ENCODE measurements around the gene SOX15. TPM values are rescaled to one million over a fixed set of nuclear protein-coding genes. Genes with fewer than 3 reads are reported as not detected.

SOX15 gene
- total and polyA plus RNA-seq, 2 of the 13 experiments (the other 11 are each of a cell fraction or from before 2014, with no cell fraction given) = 0.07 to 0.18 TPM

DNA sequence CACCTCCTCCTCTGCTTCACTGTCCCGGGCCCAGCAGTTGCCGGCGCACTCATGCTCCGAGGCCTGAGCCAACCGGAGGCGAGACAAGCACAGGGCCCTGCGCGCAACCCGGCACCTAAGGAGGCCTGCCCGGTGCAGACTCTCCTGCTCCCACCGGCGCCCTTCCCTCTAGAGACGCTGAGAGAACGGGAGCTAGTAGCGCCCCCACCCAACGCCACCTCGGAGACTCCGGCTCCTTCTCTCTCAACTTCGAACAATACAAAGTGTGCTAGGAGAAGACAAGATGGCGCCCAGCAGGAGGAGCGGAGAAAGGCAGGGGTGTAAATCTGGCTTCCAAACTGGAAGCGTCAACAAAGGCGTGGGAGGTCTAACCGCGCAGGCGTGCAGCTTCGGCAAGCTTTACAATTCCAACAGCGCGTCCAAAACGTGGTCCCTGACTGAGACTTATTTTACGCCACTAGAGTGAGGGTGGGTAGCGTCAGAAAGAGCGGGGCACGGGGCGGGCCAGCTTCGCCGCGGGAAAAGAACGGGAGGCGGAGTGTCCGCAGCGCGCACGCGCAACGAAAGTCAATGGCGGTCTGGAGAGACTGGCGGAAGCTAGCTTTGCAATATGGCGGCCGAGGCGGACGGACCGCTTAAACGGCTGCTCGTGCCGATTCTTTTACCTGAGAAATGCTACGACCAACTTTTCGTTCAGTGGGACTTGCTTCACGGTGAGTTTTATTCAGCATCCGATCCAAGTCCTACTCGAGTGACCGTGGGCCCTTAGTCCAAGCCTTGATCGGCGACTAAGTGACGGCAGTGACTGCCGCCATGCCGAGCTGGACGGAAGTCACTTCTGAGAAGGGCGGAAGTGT is 6.4 kb downstream of the SOX15 start, which contains the start of gene MPDU1 (continued):
- TF ChIP-seq, protein P1, sequence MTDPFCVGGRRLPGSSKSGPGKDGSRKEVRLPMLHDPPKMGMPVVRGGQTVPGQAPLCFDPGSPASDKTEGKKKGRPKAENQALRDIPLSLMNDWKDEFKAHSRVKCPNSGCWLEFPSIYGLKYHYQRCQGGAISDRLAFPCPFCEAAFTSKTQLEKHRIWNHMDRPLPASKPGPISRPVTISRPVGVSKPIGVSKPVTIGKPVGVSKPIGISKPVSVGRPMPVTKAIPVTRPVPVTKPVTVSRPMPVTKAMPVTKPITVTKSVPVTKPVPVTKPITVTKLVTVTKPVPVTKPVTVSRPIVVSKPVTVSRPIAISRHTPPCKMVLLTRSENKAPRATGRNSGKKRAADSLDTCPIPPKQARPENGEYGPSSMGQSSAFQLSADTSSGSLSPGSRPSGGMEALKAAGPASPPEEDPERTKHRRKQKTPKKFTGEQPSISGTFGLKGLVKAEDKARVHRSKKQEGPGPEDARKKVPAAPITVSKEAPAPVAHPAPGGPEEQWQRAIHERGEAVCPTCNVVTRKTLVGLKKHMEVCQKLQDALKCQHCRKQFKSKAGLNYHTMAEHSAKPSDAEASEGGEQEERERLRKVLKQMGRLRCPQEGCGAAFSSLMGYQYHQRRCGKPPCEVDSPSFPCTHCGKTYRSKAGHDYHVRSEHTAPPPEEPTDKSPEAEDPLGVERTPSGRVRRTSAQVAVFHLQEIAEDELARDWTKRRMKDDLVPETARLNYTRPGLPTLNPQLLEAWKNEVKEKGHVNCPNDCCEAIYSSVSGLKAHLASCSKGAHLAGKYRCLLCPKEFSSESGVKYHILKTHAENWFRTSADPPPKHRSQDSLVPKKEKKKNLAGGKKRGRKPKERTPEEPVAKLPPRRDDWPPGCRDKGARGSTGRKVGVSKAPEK (CRISPR knock-in tag; IDR thresholded peaks at IDR 0.05; ENCODE audit: borderline replicate concordance) = no peak
- no peak for TF ChIP-seq FOXA1 (IDR thresholded peaks at IDR 0.05)
- peak; percentile 39; the same call in 1 of the 2 replicates for TF ChIP-seq FOXA1 (CRISPR knock-in tag; IDR thresholded peaks at IDR 0.05)
- TF ChIP-seq RAD51 (IDR thresholded peaks at IDR 0.05; ENCODE audit: borderline replicate concordance) = no peak
- TF ChIP-seq, protein P2, sequence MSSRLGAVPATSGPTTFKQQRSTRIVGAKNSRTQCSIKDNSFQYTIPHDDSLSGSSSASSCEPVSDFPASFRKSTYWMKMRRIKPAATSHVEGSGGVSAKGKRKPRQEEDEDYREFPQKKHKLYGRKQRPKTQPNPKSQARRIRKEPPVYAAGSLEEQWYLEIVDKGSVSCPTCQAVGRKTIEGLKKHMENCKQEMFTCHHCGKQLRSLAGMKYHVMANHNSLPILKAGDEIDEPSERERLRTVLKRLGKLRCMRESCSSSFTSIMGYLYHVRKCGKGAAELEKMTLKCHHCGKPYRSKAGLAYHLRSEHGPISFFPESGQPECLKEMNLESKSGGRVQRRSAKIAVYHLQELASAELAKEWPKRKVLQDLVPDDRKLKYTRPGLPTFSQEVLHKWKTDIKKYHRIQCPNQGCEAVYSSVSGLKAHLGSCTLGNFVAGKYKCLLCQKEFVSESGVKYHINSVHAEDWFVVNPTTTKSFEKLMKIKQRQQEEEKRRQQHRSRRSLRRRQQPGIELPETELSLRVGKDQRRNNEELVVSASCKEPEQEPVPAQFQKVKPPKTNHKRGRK (CRISPR knock-in tag; IDR thresholded peaks at IDR 0.05) = no peak
- TF ChIP-seq, protein P3, sequence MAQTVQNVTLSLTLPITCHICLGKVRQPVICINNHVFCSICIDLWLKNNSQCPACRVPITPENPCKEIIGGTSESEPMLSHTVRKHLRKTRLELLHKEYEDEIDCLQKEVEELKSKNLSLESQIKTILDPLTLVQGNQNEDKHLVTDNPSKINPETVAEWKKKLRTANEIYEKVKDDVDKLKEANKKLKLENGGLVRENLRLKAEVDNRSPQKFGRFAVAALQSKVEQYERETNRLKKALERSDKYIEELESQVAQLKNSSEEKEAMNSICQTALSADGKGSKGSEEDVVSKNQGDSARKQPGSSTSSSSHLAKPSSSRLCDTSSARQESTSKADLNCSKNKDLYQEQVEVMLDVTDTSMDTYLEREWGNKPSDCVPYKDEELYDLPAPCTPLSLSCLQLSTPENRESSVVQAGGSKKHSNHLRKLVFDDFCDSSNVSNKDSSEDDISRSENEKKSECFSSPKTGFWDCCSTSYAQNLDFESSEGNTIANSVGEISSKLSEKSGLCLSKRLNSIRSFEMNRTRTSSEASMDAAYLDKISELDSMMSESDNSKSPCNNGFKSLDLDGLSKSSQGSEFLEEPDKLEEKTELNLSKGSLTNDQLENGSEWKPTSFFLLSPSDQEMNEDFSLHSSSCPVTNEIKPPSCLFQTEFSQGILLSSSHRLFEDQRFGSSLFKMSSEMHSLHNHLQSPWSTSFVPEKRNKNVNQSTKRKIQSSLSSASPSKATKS (CRISPR knock-in tag; IDR thresholded peaks at IDR 0.05) = 0 out of 2 replicates have a peak, but pooled peaks have one; percentile 73
- peak; percentile 53; the same call in 1 of the 2 replicates for TF ChIP-seq KAT7 (CRISPR knock-in tag; IDR thresholded peaks at IDR 0.05; ENCODE audit: borderline replicate concordance)
- TF ChIP-seq ZNF790 (CRISPR knock-in tag; IDR thresholded peaks at IDR 0.05; ENCODE audit: borderline replicate concordance) = no peak
- TF ChIP-seq, protein P4, sequence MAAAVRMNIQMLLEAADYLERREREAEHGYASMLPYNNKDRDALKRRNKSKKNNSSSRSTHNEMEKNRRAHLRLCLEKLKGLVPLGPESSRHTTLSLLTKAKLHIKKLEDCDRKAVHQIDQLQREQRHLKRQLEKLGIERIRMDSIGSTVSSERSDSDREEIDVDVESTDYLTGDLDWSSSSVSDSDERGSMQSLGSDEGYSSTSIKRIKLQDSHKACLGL (CRISPR knock-in tag; IDR thresholded peaks at IDR 0.05) = no peak
- peak; percentile 67; the same call in 1 of the 2 replicates for TF ChIP-seq NAIF1 (CRISPR knock-in tag; IDR thresholded peaks at IDR 0.05; ENCODE audit: borderline replicate concordance)
- TF ChIP-seq, protein P5, sequence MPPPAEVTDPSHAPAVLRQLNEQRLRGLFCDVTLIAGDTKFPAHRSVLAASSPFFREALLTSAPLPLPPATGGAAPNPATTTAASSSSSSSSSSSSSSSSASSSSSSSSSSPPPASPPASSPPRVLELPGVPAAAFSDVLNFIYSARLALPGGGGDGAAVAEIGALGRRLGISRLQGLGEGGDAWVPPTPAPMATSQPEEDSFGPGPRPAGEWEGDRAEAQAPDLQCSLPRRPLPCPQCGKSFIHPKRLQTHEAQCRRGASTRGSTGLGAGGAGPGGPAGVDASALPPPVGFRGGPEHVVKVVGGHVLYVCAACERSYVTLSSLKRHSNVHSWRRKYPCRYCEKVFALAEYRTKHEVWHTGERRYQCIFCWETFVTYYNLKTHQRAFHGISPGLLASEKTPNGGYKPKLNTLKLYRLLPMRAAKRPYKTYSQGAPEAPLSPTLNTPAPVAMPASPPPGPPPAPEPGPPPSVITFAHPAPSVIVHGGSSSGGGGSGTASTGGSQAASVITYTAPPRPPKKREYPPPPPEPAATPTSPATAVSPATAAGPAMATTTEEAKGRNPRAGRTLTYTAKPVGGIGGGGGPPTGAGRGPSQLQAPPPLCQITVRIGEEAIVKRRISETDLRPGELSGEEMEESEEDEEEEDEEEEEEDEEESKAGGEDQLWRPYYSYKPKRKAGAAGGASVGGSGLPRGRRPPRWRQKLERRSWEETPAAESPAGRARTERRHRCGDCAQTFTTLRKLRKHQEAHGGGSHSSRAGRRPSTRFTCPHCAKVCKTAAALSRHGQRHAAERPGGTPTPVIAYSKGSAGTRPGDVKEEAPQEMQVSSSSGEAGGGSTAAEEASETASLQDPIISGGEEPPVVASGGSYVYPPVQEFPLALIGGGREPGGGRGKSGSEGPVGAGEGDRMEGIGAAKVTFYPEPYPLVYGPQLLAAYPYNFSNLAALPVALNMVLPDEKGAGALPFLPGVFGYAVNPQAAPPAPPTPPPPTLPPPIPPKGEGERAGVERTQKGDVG (CRISPR knock-in tag; IDR thresholded peaks at IDR 0.05; ENCODE audit: borderline replicate concordance) = peak; percentile 54; the same call in 1 of the 2 replicates
- no peak for TF ChIP-seq ZNF761 (CRISPR knock-in tag; conservative IDR thresholded peaks at IDR 0.05)
- peak; percentile 66; the same call in 1 of the 2 replicates for TF ChIP-seq EED (CRISPR knock-in tag; IDR thresholded peaks at IDR 0.05)
- TF ChIP-seq PCBP2 (optimal IDR thresholded peaks at IDR 0.05; ENCODE audit: low read depth, low read length, poor library complexity, severe bottlenecking) = no peak
- TF ChIP-seq ISX (CRISPR knock-in tag; conservative IDR thresholded peaks at IDR 0.05) = peak; percentile 77; the same call in 1 of the 2 replicates
- no peak for TF ChIP-seq KDM1A (CRISPR knock-in tag; IDR thresholded peaks at IDR 0.05)
- peak; percentile 95 for TF ChIP-seq KAT8 (CRISPR knock-in tag; IDR thresholded peaks at IDR 0.05)
- no peak for TF ChIP-seq CEBPG (CRISPR knock-in tag; IDR thresholded peaks at IDR 0.05)

Measured in HepG2 (cell line).